Stimulated activated CD4-positive, alpha-beta T cell treated with anti-CD3 and anti-CD28 coated beads, Interleukin-12 subunit alpha, Interleukin-12 subunit beta, amount 100 ng/mL, for 4 hours (primary cell): Measurements from ENCODE around the gene ANKRD63.

Experiments used
- DNase-seq: peaks from one replicate; pipeline ENCODE4 v3.0.0-alpha.2; 2020

ANKRD63 gene

GRCh38 chr15:40254452-40254851, 28.4 kb downstream of the ANKRD63 start:
- DNase-seq = no peak

- DNase-seq = no peak
These were observed 29.6 kb downstream of the ANKRD63 start for GRCh38 chr15:40253167-40253790.

- DNase-seq = no peak
These were observed 30.3 kb downstream of the ANKRD63 start for GRCh38 chr15:40252438-40253166.

- no peak for DNase-seq
These were observed 30.8 kb downstream of the ANKRD63 start for GRCh38 chr15:40252141-40252437.

DNA sequence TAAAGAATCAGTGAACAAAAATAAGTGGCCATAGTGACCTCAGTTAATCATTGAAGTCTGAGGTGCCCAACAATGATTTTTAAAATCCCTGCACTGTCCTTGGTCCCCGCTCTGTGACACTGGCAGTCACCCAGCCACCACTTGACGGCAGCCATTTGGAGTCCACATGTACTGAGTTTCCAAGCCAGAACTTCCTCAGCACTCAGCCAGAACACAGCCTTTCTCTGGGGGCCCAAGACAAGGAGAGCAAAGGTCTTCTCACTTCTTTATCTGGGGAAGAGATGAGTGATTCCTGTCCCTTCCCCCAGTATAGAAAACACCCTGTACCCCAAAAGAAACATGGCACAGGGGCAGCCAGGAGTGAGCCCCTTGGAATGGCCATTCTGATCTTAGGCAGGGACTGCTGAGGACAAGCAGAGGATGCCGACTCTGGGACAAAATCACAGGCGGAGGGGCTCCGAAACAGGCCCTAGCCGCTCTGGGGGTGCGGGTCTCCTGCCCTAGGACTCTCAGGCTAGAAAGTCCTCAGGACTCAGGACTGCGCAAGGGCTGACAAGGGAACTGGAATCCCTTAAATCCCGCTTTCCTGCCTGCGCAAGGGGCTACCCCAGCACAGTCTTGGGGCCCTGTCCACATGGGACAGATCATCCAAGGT, 31.3 kb downstream of the ANKRD63 start:
- no peak for DNase-seq

DNA sequence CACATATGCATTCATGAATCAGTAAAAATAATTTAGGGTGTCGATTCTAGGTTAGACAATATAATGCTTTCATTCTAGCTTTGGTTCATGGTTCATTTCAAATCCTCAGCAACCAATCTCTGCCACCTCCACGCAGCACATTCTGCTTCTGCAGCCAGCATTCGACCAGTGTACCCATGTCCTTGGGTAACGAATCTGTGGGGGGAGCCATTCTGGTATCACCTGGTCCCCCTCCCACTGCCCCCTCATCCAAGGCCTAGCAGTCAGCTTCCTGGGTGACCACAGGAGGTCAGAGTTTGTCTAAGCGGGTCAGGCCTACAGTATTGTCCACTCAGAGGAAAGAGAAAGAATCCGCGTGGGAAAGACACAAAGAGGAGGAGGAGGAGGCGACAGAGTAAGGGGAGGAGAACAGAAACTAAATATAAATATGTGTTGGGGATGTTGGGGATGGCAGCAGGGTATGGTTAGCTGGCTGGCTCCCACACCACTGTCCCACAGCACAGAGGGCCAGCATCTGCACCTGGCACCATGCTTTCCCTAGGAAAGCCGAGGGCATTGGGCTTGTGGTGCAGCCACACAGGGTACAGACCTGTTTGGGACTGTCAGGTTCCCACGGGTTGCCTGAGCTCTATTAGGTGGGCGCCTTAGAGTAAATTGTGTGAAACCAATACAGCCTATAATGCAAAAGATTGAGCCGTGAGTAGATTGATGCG, 31.9 kb downstream of the ANKRD63 start:
- DNase-seq = no peak

DNA sequence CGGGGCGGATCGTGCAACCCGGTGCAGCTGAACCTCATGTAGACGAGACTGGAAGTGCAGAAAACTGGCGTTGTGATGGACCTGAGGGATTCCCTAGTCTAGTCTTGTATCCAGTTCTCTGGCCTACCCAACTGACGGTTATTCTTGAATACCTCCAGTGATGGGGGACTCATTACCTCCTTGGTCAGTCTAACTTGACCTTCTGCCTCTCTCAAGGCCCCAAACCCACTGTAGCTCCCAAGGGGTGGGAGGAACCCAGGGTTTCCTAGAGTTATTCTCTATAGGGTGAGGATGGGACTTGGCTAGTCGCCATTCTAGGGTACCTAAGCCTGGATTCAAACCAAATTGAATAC, 32.6 kb downstream of the ANKRD63 start:
- no peak for DNase-seq

GRCh38 chr15:40249477-40250303, 33.2 kb downstream of the ANKRD63 start:
- no peak for DNase-seq

- no peak for DNase-seq
These were observed 34.7 kb downstream of the ANKRD63 start for GRCh38 chr15:40248006-40248783.

DNA sequence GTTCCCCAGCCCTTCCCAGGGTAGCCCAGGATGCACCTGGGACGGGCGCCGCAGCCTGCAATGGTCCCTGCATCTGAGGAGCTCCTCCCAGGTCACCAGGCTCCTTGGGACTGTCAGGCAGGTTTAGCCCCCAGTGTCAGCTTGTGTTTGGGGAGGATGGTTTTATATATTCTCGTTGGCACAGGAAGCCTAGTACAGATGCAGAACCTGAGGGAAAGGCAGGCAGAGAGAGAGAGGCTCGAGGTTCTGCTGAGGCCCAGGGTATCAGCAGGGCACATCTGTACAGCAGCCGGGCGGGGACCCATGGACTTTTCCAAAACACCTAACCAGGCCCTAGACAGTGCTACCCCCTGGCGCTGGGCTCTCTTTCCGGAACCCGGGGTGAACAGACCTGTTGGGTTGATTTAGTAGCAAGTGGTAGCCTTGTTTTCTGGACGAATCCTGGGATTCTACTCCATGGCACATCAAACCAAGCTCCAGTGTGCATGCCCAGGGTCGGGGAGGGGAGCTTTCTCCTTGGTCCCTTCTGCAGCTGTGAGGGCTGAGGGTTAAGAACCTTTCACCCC, 35.4 kb downstream of the ANKRD63 start:
- no peak for DNase-seq

DNA sequence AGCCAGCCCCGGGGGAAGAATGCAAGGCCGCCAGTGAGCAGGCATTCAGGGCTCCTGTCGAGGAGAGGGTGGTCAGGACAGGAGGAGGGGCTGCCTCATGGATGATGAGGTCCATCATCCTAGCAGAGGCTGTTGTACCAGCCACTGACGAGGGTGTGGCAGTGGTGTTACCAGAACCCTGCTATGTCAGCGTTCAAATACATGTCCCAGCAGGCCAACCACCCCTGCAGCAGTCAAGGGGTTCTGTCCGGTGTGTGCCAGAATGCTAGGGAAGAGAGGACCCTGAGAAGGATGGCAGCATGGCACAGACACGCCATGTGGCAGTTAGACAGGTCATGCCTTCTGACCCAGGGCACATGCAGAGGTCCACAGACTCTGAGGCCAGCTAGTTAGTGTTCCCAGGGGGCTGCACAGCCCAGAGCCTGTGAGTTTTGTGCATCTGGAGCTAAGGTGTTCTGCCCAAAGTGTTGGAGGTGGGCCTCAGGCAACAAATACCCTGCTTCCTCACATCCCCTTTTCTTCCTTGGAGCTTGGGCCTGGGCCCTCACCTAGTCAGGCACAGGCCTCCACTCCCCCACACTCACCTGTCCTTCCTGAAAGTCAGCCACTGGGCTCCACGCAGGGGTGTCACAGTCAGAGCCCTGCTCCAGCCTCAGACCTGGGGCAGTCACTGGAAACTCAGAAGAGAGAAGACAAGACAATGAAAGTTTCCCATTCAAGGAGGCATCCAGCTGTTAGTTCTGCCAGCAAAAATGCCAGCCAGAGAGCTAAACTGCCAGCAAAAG, 36.2 kb downstream of the ANKRD63 start:
- DNase-seq = no peak

DNA sequence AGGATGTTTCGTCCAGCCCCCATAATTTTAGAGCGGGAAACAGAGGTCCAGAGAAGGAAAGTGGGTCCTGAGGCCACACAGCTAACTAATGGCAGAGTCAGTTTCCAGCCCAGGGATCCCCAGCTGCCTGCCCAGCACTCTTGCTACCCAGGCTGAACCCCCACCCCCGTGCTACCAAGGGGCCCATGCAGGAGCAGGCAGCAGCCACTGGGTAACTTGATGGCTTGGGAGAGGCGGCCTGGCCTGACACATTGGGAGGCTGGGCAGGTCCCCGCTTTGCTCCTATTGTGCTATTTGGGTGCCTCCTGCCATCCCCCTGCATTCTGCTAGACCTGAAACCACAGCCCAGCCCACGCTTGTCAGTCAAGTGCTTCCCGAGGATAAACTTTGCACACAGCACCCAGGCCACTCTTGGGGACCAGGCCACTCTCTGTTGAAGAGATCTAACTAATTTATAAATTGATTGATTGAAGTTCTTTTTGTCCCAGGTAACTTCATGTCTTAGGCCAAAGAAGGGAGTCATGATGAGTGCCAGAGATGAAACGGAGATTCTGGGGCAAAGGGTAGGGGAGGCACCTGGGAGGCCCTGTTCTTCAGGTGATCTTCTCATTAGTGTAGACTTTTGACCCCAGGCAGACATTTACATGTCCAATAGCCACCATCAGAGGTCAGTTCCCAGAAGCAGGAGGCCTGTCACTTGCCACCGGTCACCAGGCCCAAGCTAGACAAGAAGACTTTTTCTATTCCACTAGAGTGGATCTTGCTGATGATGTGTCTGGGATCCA, 37.0 kb downstream of the ANKRD63 start:
- DNase-seq = no peak

DNA sequence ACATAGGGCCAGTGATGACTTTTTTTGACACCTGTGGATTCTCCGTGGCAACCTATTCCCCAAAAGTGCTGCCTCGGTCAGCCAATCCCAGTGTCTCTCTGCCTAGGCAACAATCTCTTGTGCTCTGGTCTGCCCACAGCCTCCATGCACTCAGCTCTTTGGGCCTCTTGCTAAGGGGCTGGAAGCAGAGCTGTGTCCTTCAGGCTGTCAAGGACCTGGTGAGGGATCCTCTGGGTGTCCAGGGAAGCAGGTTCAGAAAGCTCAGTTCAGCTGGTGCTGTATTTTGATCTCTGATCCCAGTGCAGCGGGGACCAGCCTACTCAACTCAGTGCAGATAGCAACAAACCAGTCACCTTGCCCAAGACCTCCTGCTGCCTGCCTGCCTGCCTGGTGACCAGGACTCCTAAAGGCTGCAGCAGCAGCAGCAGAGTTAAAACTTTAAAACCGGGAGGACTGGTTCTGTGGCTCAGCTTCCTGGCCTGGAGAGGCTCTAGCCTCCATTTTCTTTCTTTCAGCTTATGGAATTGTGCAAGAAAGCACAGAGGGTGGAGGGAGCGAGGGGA, 37.8 kb downstream of the ANKRD63 start:
- no peak for DNase-seq

- DNase-seq = no peak
These were observed 39.6 kb downstream of the ANKRD63 start for GRCh38 chr15:40243126-40243810.

GRCh38 chr15:40242601-40243000, 40.3 kb downstream of the ANKRD63 start:
- no peak for DNase-seq

DNA sequence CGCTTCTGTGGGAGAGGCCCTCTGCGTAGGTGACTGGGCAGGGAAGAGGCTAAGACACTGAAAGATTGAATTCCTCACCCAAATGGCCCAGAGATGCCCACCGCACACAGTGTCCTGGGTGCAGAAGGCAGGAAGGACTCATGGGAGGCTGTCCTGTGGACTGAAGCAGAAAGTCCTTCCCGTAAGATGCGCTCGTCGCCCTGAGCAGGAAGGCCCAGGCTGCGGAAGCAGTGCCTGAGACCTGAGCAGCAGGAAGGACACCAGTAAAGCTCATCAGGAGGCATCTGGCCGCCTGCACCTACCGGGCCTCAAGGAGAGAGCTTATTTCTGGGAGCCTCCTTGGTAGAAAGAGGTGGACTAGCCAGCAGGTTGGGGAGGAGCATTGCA, 40.7 kb downstream of the ANKRD63 start:
- no peak for DNase-seq

DNA sequence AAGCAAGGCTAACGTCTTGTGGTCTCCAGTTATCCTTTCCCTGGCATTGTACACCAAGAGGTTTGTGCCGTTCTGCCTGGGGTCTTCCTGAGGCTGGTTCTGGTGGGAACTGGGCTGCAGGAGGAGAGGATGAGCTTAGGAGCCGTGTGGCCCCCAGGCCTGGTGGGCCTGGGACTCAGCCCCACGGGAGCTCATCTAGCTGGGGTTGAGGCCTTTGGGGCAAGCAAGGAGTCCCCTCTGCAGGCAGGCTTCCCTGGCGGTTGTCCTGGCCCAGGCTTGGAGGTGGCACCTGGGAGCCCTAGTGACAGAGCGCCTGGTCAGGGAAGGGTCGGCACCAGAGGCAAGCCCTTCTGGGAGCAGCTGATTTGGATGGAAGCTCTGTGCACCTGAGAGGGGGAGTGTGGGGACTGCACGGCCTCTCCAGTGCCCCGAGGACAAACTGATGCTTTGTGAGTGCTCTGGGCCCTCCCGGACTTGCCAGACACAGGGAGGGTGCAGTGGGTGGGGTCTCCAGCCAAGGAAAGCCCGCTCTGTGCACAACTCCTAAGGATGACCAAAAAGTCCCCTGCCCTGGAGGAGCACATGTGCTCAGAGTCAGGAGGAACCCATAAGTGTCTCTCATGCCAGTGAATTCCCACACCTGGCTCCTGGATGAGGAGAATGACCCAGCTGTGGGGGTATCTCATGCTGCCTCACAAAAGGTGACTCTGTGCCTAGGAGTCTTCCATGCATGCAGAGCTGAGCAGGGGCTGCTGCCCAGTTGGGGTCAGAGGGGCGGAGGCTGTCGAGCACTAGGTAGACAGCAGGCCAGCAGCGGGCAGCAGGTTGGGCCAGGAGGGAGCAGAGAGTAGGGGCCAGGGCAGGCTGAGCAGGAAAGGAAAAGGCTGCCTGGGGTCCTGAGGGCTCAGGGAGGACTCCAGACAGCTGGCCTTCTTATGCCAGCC, 41.3 kb downstream of the ANKRD63 start:
- DNase-seq = no peak

- no peak for DNase-seq
These were observed 42.1 kb downstream of the ANKRD63 start for GRCh38 chr15:40240619-40241221.
